Activated effector memory CD4-positive, alpha-beta T cell treated with anti-CD3 and anti-CD28 coated beads, Interleukin-2, amount 50 U/mL, for 16 hours (primary cell): Measurements from ENCODE around the gene CST5.
"Not testable (repeated sequence)": the region's sequence is repeated elsewhere in the genome, so short reads cannot be mapped to it uniquely, and the experiment has no call there.

Source experiments
- DNase-seq: peaks from one replicate; pipeline ENCODE4 v3.0.0-alpha.2; 2020

Gene CST5

GRCh38 chr20:23832775-23833513 is 46.6 kb downstream of the CST5 start:
- DNase-seq, result no peak

- DNase-seq, result not testable (repeated sequence)
These were observed 47.6 kb downstream of the CST5 start for GRCh38 chr20:23831961-23832360.

GRCh38 chr20:23826541-23827021 is 53.0 kb downstream of the CST5 start, which contains the start of gene CST2:
Gene CST2 (minus strand): TSS chr20:23826729. CDS start chr20:23826660, 69 bp downstream.
- no peak for DNase-seq
